Neutrophil (primary cell): Measurements from ENCODE around the gene ITIH5.

Experiments
- H3K27ac ChIP-seq: fragments of 200-600 bp; sonication (generic); 2 replicates; pipeline ENCODE4 v1.5.1; 2016; ENCODE audit warnings: mild to moderate bottlenecking, moderate library complexity
- H3K27me3 ChIP-seq: fragments of 200-600 bp; sonication (generic); 2 replicates; pipeline ENCODE4 v1.6.0; 2016; ENCODE audit warnings: mild to moderate bottlenecking
- H3K36me3 ChIP-seq: fragments of 200-600 bp; sonication (generic); 2 replicates; pipeline ENCODE4 v1.5.1; 2017
- H3K4me1 ChIP-seq, 2 experiments: fragments of 200-600 bp in 1 of 2; sonication (generic) in 1 of 2; 1 replicate in 1 of 2; 2 replicates in 1 of 2; pipeline versions ENCODE4 v1.5.1 to v1.6.1; 2013 to 2016; ENCODE audit warnings: low read depth in 1 of 2, low read length in 1 of 2, mild to moderate bottlenecking in 1 of 2, moderate library complexity in 1 of 2; ENCODE audit not compliant: control insufficient read depth in 1 of 2, insufficient read depth in 1 of 2
- H3K4me3 ChIP-seq, 2 experiments: fragments of 200-600 bp in 1 of 2; sonication (generic) in 1 of 2; 1 replicate in 1 of 2; 2 replicates in 1 of 2; pipeline ENCODE4 v1.5.1; 2013 to 2016; ENCODE audit warnings: low read depth in 1 of 2, low read length in 1 of 2, mild to moderate bottlenecking in 1 of 2, moderate library complexity in 1 of 2
- H3K9me3 ChIP-seq: fragments of 200-600 bp; sonication (generic); 2 replicates; pipeline ENCODE4 v1.5.1; 2016
- TF ChIP-seq, protein P1 (sequence below): fragments of 200-600 bp; sonication (generic); IDR thresholded peaks from 2 replicates; pipeline ENCODE4 v1.5.1; 2016; ENCODE audit warnings: antibody characterized with exemption

Gene ITIH5

DNA sequence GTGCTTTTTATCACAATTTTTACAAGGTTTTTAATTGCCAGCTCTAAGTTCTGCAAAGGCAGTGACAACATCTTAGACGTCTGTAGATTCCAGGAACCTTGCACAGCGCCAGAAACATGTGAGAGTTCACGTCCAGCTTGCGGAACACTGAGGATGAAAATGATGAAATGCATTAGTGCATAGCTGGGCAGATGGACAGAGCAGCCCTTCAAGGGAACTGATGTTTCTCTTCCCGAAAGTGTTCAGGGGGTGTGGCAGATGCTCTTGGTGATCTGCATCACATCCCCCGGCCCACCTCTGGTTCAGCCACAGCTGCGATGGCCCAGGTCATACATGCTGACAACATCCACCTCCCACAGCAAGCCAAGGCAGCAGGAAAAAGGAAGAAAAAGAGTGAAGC, 40.9 kb downstream of the ITIH5 start:
- TF ChIP-seq, protein P1, sequence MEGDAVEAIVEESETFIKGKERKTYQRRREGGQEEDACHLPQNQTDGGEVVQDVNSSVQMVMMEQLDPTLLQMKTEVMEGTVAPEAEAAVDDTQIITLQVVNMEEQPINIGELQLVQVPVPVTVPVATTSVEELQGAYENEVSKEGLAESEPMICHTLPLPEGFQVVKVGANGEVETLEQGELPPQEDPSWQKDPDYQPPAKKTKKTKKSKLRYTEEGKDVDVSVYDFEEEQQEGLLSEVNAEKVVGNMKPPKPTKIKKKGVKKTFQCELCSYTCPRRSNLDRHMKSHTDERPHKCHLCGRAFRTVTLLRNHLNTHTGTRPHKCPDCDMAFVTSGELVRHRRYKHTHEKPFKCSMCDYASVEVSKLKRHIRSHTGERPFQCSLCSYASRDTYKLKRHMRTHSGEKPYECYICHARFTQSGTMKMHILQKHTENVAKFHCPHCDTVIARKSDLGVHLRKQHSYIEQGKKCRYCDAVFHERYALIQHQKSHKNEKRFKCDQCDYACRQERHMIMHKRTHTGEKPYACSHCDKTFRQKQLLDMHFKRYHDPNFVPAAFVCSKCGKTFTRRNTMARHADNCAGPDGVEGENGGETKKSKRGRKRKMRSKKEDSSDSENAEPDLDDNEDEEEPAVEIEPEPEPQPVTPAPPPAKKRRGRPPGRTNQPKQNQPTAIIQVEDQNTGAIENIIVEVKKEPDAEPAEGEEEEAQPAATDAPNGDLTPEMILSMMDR, result no peak
- no peaks in the 10 kb centered on the region for H3K4me1 ChIP-seq
- no peaks in the 10 kb centered on the region for H3K36me3 ChIP-seq
- H3K4me3 ChIP-seq, result no peak overlapping the region
- no peak overlapping the region for H3K27ac ChIP-seq
- no peaks in the 10 kb centered on the region for H3K9me3 ChIP-seq
- peaks cover 4% of the 10 kb centered on the region for H3K27me3 ChIP-seq

- TF ChIP-seq, protein P1, result no peak
- Histone ChIP-seq H3K4me1 (no peaks in the 10 kb centered on the region), H3K27ac (no peak overlapping the region), H3K9me3 (no peaks in the 10 kb centered on the region), H3K4me3 (no peak overlapping the region), H3K27me3 (peaks cover 4% of the 10 kb centered on the region), H3K36me3 (no peaks in the 10 kb centered on the region)
Measured at GRCh38 chr10:7625009-7625408, 41.8 kb downstream of the ITIH5 start.

DNA sequence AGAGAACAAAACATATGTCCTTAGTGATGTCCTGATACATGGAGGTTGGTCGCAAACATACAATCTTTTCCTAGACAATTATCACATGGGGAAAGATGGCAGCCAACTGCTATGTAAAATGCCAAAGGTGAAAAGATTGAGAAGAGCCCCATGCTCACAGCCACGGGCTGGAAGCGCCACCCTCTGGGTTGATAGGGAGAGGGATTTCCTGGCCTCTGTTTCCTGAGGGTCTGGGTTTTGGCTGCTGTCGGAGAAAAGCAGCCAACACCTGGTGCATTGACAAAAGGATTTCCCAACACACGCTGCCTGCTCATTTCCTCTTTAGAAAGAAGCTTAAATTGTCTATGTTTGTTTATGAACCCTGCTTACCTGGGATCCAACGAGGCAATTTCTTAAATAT, 43.8 kb downstream of the ITIH5 start:
- H3K9me3 ChIP-seq, result no peaks in the 10 kb centered on the region
- H3K36me3 ChIP-seq, result no peaks in the 10 kb centered on the region
- H3K27ac ChIP-seq, result no peak overlapping the region
- H3K4me1 ChIP-seq, result no peaks in the 10 kb centered on the region
- no peak overlapping the region for H3K4me3 ChIP-seq
- peaks cover 4% of the 10 kb centered on the region for H3K27me3 ChIP-seq
- TF ChIP-seq, protein P1, result no peak

GRCh38 chr10:7618461-7618860, 48.3 kb downstream of the ITIH5 start:
- H3K4me1 ChIP-seq, result no peaks in the 10 kb centered on the region
- no peak overlapping the region for H3K27ac ChIP-seq
- no peaks in the 10 kb centered on the region for H3K36me3 ChIP-seq
- TF ChIP-seq, protein P1, result no peak
- peaks cover 4% of the 10 kb centered on the region for H3K27me3 ChIP-seq
- no peaks in the 10 kb centered on the region for H3K9me3 ChIP-seq
- no peak overlapping the region for H3K4me3 ChIP-seq

- TF ChIP-seq, protein P1, result no peak
Measured at GRCh38 chr10:7611909-7612308, 54.9 kb downstream of the ITIH5 start.

More at GRCh38 chr10:7611909-7612308, 54.9 kb downstream of the ITIH5 start:
- no peak overlapping the region for H3K4me3 ChIP-seq
- no peak overlapping the region for H3K27ac ChIP-seq
- H3K27me3 ChIP-seq, result peaks cover 10% of the 10 kb centered on the region
- H3K4me1 ChIP-seq, result no peaks in the 10 kb centered on the region
- H3K36me3 ChIP-seq, result no peaks in the 10 kb centered on the region
- no peaks in the 10 kb centered on the region for H3K9me3 ChIP-seq
